HFFc6 (cell line): ENCODE data around the gene PRDM1. TPM values are rescaled to one million over a fixed set of nuclear protein-coding genes. Genes with fewer than 3 reads are reported as not detected.

Source experiments
- DNase-seq: peaks from one replicate; pipeline ENCODE4 v3.0.0-alpha.2; 2018
- H3K27ac Mint-ChIP-seq: 2 replicates; pipeline ENCODE4 v1.8.0; 2020; ENCODE audit warnings: mild to moderate bottlenecking, mixed read lengths
- H3K27me3 Mint-ChIP-seq: 2 replicates; pipeline ENCODE4 v1.8.0; 2021; ENCODE audit warnings: mild to moderate bottlenecking, moderate library complexity, mixed read lengths; ENCODE audit not compliant: insufficient read depth
- H3K36me3 Mint-ChIP-seq: 2 replicates; pipeline ENCODE4 v1.8.0; 2021; ENCODE audit warnings: low read depth, mixed read lengths
- H3K4me1 Mint-ChIP-seq: 2 replicates; pipeline ENCODE4 v1.8.0; 2020; ENCODE audit warnings: low read depth, mixed read lengths
- H3K4me3 Mint-ChIP-seq: 2 replicates; pipeline ENCODE4 v1.8.0; 2020; ENCODE audit warnings: mild to moderate bottlenecking, moderate library complexity, mixed read lengths
- H3K9me3 Mint-ChIP-seq: 2 replicates; pipeline ENCODE4 v1.8.0; 2020; ENCODE audit warnings: mild to moderate bottlenecking, mixed read lengths
- total RNA-seq, 6 experiments: library from RNA; stranded (reverse); fragmentation: NEBNext Ultra II Directional; extraction: Animal tissue kit (Norgen Biotek cat#: 25700); gene quantifications; 2 replicates in 1 of 6; 3 replicates in 5 of 6; pipeline ENCODE4 v1.2.3, GENCODE V29; 2021
- TF ChIP-seq, protein P1 (sequence below): fragments of 200-600 bp; sonication (generic); IDR thresholded peaks from 2 replicates; pipeline ENCODE4 v1.5.0; 2021; ENCODE audit warnings: antibody characterized with exemption, mild to moderate bottlenecking

The PRDM1 gene
- total RNA-seq, 6 experiments from 2014 or later = 8.4 to 12.3 (median 10.3) TPM

DNA sequence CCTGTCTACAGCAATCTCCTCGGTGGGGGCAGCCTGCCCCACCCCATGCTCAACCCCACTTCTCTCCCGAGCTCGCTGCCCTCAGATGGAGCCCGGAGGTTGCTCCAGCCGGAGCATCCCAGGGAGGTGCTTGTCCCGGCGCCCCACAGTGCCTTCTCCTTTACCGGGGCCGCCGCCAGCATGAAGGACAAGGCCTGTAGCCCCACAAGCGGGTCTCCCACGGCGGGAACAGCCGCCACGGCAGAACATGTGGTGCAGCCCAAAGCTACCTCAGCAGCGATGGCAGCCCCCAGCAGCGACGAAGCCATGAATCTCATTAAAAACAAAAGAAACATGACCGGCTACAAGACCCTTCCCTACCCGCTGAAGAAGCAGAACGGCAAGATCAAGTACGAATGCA lies 19.4 kb downstream of the PRDM1 start:
- Mint-ChIP-seq H3K9me3 (no peaks in the 10 kb centered on the region), H3K27me3 (no peaks in the 10 kb centered on the region), H3K27ac (no peak overlapping the region), H3K4me1 (peaks cover 41% of the 10 kb centered on the region), H3K36me3 (peaks cover 71% of the 10 kb centered on the region), H3K4me3 (no peak overlapping the region)
- DNase-seq = no peak
- TF ChIP-seq, protein P1, sequence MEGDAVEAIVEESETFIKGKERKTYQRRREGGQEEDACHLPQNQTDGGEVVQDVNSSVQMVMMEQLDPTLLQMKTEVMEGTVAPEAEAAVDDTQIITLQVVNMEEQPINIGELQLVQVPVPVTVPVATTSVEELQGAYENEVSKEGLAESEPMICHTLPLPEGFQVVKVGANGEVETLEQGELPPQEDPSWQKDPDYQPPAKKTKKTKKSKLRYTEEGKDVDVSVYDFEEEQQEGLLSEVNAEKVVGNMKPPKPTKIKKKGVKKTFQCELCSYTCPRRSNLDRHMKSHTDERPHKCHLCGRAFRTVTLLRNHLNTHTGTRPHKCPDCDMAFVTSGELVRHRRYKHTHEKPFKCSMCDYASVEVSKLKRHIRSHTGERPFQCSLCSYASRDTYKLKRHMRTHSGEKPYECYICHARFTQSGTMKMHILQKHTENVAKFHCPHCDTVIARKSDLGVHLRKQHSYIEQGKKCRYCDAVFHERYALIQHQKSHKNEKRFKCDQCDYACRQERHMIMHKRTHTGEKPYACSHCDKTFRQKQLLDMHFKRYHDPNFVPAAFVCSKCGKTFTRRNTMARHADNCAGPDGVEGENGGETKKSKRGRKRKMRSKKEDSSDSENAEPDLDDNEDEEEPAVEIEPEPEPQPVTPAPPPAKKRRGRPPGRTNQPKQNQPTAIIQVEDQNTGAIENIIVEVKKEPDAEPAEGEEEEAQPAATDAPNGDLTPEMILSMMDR = no peak

DNA sequence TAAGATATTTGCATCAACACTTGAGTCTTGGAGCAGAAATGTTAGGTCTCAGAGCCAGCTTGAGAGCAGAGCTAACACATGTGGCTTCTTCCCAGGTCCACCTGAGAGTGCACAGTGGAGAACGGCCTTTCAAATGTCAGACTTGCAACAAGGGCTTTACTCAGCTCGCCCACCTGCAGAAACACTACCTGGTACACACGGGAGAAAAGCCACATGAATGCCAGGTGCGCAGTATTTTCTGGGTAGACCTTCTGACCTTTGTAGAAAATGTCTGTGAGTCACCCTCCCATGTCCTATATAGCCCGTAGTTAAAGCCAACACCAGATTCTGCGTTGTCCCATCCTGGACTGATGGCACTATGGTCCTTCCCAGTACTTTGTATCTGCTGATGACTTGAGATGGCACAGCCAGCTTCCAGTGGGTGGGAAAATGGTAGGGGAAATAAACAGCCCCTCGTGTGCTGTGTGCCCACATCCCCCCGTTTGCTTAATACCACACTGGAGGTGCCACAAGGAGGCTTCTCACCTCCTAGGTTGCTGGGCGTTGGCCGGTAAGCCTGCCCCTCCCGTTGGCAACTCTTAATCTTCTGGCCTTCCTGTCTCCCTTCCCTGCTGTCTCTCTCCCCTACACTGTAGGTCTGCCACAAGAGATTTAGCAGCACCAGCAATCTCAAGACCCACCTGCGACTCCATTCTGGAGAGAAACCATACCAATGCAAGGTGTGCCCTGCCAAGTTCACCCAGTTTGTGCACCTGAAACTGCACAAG lies 20.3 kb downstream of the PRDM1 start:
- no peak overlapping the region for H3K4me3 Mint-ChIP-seq
- TF ChIP-seq, protein P1 = no peak
- H3K36me3 Mint-ChIP-seq = peaks cover 61% of the 10 kb centered on the region
- H3K9me3 Mint-ChIP-seq = no peaks in the 10 kb centered on the region
- no peak overlapping the region for H3K27ac Mint-ChIP-seq
- no peak for DNase-seq
- peaks cover 34% of the 10 kb centered on the region for H3K4me1 Mint-ChIP-seq
- no peaks in the 10 kb centered on the region for H3K27me3 Mint-ChIP-seq

DNA sequence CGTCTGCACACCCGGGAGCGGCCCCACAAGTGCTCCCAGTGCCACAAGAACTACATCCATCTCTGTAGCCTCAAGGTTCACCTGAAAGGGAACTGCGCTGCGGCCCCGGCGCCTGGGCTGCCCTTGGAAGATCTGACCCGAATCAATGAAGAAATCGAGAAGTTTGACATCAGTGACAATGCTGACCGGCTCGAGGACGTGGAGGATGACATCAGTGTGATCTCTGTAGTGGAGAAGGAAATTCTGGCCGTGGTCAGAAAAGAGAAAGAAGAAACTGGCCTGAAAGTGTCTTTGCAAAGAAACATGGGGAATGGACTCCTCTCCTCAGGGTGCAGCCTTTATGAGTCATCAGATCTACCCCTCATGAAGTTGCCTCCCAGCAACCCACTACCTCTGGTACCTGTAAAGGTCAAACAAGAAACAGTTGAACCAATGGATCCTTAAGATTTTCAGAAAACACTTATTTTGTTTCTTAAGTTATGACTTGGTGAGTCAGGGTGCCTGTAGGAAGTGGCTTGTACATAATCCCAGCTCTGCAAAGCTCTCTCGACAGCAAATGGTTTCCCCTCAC lies 21.0 kb downstream of the PRDM1 start:
- TF ChIP-seq, protein P1 = no peak
- peaks cover 55% of the 10 kb centered on the region for H3K36me3 Mint-ChIP-seq
- peaks cover 34% of the 10 kb centered on the region for H3K4me1 Mint-ChIP-seq
- H3K9me3 Mint-ChIP-seq = no peaks in the 10 kb centered on the region
- no peak for DNase-seq
- no peak overlapping the region for H3K27ac Mint-ChIP-seq
- no peaks in the 10 kb centered on the region for H3K27me3 Mint-ChIP-seq
- H3K4me3 Mint-ChIP-seq = no peak overlapping the region

DNA sequence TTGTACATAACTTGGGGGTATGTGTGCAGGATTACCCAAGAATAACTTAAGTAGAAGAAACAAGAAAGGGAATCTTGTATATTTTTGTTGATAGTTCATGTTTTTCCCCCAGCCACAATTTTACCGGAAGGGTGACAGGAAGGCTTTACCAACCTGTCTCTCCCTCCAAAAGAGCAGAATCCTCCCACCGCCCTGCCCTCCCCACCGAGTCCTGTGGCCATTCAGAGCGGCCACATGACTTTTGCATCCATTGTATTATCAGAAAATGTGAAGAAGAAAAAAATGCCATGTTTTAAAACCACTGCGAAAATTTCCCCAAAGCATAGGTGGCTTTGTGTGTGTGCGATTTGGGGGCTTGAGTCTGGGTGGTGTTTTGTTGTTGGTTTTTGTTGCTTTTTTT lies 22.0 kb downstream of the PRDM1 start:
- no peak overlapping the region for H3K27ac Mint-ChIP-seq
- TF ChIP-seq, protein P1 = no peak
- H3K9me3 Mint-ChIP-seq = no peaks in the 10 kb centered on the region
- peaks cover 32% of the 10 kb centered on the region for H3K4me1 Mint-ChIP-seq
- no peak overlapping the region for H3K4me3 Mint-ChIP-seq
- peaks cover 47% of the 10 kb centered on the region for H3K36me3 Mint-ChIP-seq
- no peak for DNase-seq
- H3K27me3 Mint-ChIP-seq = no peaks in the 10 kb centered on the region

DNA sequence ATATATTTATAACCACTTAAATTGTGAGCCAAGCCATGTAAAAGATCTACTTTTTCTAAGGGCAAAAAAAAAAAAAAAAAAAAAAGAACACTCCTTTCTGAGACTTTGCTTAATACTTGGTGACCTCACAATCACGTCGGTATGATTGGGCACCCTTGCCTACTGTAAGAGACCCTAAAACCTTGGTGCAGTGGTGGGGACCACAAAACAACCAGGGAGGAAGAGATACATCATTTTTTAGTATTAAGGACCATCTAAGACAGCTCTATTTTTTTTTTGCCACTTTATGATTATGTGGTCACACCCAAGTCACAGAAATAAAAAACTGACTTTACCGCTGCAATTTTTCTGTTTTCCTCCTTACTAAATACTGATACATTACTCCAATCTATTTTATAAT lies 22.9 kb downstream of the PRDM1 start:
- no peak for DNase-seq
- H3K36me3 Mint-ChIP-seq = peaks cover 44% of the 10 kb centered on the region
- peaks cover 37% of the 10 kb centered on the region for H3K4me1 Mint-ChIP-seq
- TF ChIP-seq, protein P1 = no peak
- H3K4me3 Mint-ChIP-seq = no peak overlapping the region
- no peak overlapping the region for H3K27ac Mint-ChIP-seq
- no peaks in the 10 kb centered on the region for H3K9me3 Mint-ChIP-seq
- no peaks in the 10 kb centered on the region for H3K27me3 Mint-ChIP-seq
